Sigmoid colon (tissue), 7 donors: ENCODE measurements around the gene WNK1. TPM values are rescaled to one million over a fixed set of nuclear protein-coding genes. Genes with fewer than 3 reads are reported as not detected.

Experiments
- DNase-seq: peaks from one replicate; pipeline ENCODE4 v3.0.0-alpha.2; 2019
- H3K27ac ChIP-seq, 4 donors: fragments of 200-600 bp; sonication (generic); one replicate each; pipeline ENCODE4 v1.5.1; 2016 to 2019; ENCODE audit warnings: mild to moderate bottlenecking in 1 of 4
- H3K27me3 ChIP-seq, 3 donors: fragments of 200-600 bp; sonication (generic); one replicate each; pipeline ENCODE4 v1.5.1; 2019; ENCODE audit warnings: mild to moderate bottlenecking in 1 of 3
- H3K36me3 ChIP-seq, 4 donors: fragments of 200-600 bp; sonication (generic); one replicate each; pipeline ENCODE4 v1.5.1; 2016 to 2019
- H3K4me1 ChIP-seq, 4 donors: fragments of 200-600 bp; sonication (generic); one replicate each; pipeline ENCODE4 v1.5.1; 2017 to 2019
- H3K4me3 ChIP-seq, 4 donors: fragments of 200-600 bp; sonication (generic); one replicate each; pipeline ENCODE4 v1.5.1; 2017 to 2019; ENCODE audit warnings: mild to moderate bottlenecking in 2 of 4, moderate library complexity in 1 of 4
- H3K9me3 ChIP-seq, 4 donors: fragments of 200-600 bp in 3 of 4; sonication (generic) in 3 of 4; one replicate each; pipeline versions ENCODE4 v1.5.1 to v1.6.1; 2013 to 2019
- EP300 ChIP-seq, 4 donors: sonication (generic); formaldehyde crosslinking; IDR thresholded peaks; one replicate each; pipeline ENCODE4 v1.6.1; 2017; ENCODE audit warnings: antibody characterized with exemption in 4 of 4
- POLR2A ChIP-seq, 2 donors: fragments of 450-650 bp; IDR thresholded peaks; one replicate each; pipeline ENCODE4 v1.6.1; 2016; ENCODE audit warnings: antibody characterized with exemption in 2 of 2, mild to moderate bottlenecking in 2 of 2, moderate library complexity in 2 of 2
- POLR2AphosphoS5 ChIP-seq, 4 donors: sonication (generic); formaldehyde crosslinking; IDR thresholded peaks; one replicate each; pipeline ENCODE4 v1.6.1; 2017; ENCODE audit warnings: antibody characterized with exemption in 4 of 4
- WGBS, 2 donors: extraction: QIAGEN DNeasy Blood & Tissue Kit; methylation state at CpG; one replicate each; pipeline ENCODE4 v1.1.7; 2013; 5-methylcytosine and 5-hydroxymethylcytosine counted together
- intact Hi-C: fragments of 100-400 bp; cut with DNase I; formaldehyde crosslinking; loops from one replicate; pipeline ENCODE4 v1.15.1; 2023
- polyA plus RNA-seq, 3 donors: library from polyadenylated mRNA; stranded (reverse); fragments of 200-250 nt; gene quantifications; one replicate each; pipeline ENCODE4 v1.2.3, GENCODE V29; 2013
- total RNA-seq, 4 donors: library from RNA; depleted of rRNA; stranded (reverse); fragments of >200 nt; gene quantifications; one replicate each; pipeline ENCODE4 v1.1.0, GENCODE V29; 2016
- TF ChIP-seq, protein P1 (sequence below), 4 experiments: fragments of 450-650 bp in 3 of 4; fragments of 200-600 bp in 1 of 4; IDR thresholded peaks; one replicate each; pipeline ENCODE4 v1.5.1; 2016 to 2019; ENCODE audit warnings: antibody characterized with exemption in 4 of 4, mild to moderate bottlenecking in 3 of 4, moderate library complexity in 2 of 4
- donor health status: healthy with polysubstance abuse.
- donor health status: Bipolar disorder and iron deficiency.
- donor health status: healthy.

WNK1 gene
- total and polyA plus RNA-seq, 7 donors, result 13.2 to 146 (median 73.6) TPM

DNA sequence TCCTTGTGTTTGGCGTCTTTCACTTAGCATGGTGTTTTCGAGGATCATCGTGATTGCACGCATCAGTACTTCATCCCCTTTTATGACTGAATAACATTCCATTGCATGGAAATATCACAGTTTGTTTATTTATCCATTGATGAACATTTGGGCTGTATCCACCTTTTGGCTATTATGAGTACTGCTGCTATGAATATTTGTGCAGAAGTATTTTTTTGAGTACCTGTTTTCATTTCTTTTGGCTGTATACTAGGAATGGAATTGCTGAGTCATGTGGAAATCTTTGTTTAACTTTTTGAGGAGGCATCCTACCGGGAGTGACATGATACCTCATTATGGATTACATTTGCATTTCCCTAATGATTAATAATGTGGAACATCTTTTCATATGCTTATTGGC lies 66.4 kb downstream of the WNK1 start:
- H3K9me3 ChIP-seq, result no peaks in the 10 kb centered on the region
- H3K27ac ChIP-seq, result peak overlapping the region in 3 of 4 donors; percentile 4 to 46 (median 30)
- intact Hi-C loops, result loop anchor here (5.0 to 10.0 kb wide), 3 partner anchors 39 to 274 kb away; no protein-coding TSS in a partner anchor
- TF ChIP-seq, protein P1, sequence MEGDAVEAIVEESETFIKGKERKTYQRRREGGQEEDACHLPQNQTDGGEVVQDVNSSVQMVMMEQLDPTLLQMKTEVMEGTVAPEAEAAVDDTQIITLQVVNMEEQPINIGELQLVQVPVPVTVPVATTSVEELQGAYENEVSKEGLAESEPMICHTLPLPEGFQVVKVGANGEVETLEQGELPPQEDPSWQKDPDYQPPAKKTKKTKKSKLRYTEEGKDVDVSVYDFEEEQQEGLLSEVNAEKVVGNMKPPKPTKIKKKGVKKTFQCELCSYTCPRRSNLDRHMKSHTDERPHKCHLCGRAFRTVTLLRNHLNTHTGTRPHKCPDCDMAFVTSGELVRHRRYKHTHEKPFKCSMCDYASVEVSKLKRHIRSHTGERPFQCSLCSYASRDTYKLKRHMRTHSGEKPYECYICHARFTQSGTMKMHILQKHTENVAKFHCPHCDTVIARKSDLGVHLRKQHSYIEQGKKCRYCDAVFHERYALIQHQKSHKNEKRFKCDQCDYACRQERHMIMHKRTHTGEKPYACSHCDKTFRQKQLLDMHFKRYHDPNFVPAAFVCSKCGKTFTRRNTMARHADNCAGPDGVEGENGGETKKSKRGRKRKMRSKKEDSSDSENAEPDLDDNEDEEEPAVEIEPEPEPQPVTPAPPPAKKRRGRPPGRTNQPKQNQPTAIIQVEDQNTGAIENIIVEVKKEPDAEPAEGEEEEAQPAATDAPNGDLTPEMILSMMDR (IDR thresholded peaks at IDR 0.05), result peak in 1 of 4 experiments; percentile 12
- no peak for TF ChIP-seq POLR2AphosphoS5 (IDR thresholded peaks at IDR 0.05)
- DNase-seq, result no peak
- H3K4me3 ChIP-seq, result no peak overlapping the region
- no peaks in the 10 kb centered on the region for H3K27me3 ChIP-seq
- H3K4me1 ChIP-seq, result peaks cover 0 to 33% (median 14%) of the 10 kb centered on the region in 4 donors
- WGBS, 2 donors, result 85 to 86% methylated on average over 5 of the region's 5 CpGs
- peaks cover 0 to 11% (median 2%) of the 10 kb centered on the region in 4 donors for H3K36me3 ChIP-seq

DNA sequence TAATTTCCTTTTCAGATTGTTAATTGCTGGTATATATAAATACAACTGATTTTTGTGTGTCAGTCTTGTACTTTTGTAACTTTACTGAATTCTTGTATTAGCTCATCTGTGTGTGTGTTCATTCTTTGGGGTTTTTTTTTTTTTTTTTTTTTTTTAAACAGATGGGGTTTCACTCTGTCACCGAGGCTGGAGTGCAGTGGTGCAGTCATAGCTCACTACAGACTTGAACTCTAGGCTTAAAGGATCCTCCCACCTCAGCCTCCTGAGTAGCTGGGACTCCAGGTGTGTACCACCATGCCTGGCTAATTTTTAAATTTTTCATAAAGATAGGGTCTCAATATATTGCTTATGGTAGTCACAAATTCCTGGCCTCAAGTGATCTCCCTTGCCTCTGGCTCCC lies 68.0 kb downstream of the WNK1 start:
- H3K4me3 ChIP-seq, result no peak overlapping the region
- H3K36me3 ChIP-seq, result peaks cover 0 to under 1% (median 0%) of the 10 kb centered on the region in 4 donors
- no peak overlapping the region for H3K27ac ChIP-seq
- peaks cover 0 to 28% (median 14%) of the 10 kb centered on the region in 4 donors for H3K4me1 ChIP-seq
- TF ChIP-seq POLR2AphosphoS5 (IDR thresholded peaks at IDR 0.05) (no peak), POLR2A (IDR thresholded peaks at IDR 0.05) (no peak), EP300 (IDR thresholded peaks at IDR 0.05) (no peak)
- TF ChIP-seq, protein P1 (IDR thresholded peaks at IDR 0.05), result no peak
- WGBS, 2 donors, result 68 to 89% methylated on average over 1 of the region's 1 CpG
- no peak for DNase-seq
- no peaks in the 10 kb centered on the region for H3K27me3 ChIP-seq
- intact Hi-C loops, result loop anchor here (2.0 kb wide), 1 partner anchor 128 kb away; the partner anchor contains the start of gene RAD52
- H3K9me3 ChIP-seq, result no peaks in the 10 kb centered on the region

DNA sequence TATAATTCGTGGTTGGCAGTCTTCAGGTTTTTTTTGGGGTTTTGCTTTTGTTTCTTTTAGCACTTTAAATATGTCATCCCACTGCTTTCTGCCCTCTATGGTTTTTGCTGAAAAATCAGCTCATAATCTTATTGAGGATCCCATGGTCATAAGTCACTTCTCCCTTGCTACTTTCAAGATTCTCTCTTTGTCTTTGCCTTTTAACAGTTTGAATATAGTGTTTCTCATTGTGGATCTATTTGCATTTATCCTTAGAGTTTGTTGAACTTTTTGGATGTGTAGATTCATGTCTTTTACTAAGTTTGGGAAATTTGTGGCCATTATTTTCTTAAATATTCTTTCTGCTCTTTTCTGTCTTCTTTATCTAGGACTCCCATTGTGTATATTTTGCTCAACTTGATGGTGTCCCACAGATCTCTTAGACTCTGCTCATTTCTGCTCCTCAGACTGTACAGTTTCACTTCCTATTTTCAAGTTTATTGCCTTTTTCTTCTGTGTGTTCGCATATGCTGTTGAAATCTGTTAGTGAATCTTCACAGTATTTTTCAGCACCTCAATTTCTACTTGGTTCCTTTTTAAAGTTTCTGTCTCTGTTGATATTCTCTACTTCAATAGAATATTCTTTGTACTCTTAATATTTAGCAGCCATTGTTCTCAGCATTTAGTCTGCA lies 70.8 kb downstream of the WNK1 start:
- no peaks in the 10 kb centered on the region for H3K27me3 ChIP-seq
- intact Hi-C loops, result no loop called here
- 70 to 82% methylated on average over 2 of the region's 2 CpGs for WGBS, 2 donors
- no peak for DNase-seq
- no peak overlapping the region for H3K4me3 ChIP-seq
- H3K9me3 ChIP-seq, result no peaks in the 10 kb centered on the region
- peaks cover 0 to 19% (median 10%) of the 10 kb centered on the region in 4 donors for H3K4me1 ChIP-seq
- TF ChIP-seq EP300 (IDR thresholded peaks at IDR 0.05), result no peak
- no peak for TF ChIP-seq POLR2AphosphoS5 (IDR thresholded peaks at IDR 0.05)
- TF ChIP-seq POLR2A (IDR thresholded peaks at IDR 0.05), result no peak
- TF ChIP-seq, protein P1 (IDR thresholded peaks at IDR 0.05), result no peak
- peaks cover 0 to 13% (median 4%) of the 10 kb centered on the region in 4 donors for H3K36me3 ChIP-seq
- no peak overlapping the region for H3K27ac ChIP-seq

DNA sequence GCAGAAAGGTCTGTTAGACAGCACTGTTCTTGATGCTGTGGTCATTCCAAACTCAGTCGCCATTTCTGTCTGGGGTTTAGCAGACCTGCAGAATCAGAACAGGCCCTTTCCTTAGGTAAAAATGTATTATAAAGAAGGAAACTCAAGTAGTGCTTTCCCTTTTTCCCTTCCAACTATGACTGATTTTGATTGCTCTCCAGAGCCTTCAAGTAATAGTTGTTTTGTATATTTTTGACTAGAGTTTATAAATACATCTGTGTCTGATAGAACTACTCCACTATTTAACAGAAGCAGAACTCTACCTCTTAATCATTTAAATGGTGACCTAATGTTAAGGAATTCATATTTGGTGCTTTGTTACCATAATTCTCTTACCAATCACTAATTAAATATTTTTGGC lies 74.0 kb downstream of the WNK1 start:
- WGBS, 2 donors, result 97% methylated on average over 1 of the region's 1 CpG
- peaks cover 0 to 12% (median 4%) of the 10 kb centered on the region in 4 donors for H3K4me1 ChIP-seq

More for the DNA sequence above, 74.0 kb downstream of the WNK1 start:
- Histone ChIP-seq H3K36me3 (peaks cover 0 to 43% (median 6%) of the 10 kb centered on the region in 4 donors), H3K9me3 (no peaks in the 10 kb centered on the region), H3K4me3 (no peak overlapping the region), H3K27ac (no peak overlapping the region), H3K27me3 (no peaks in the 10 kb centered on the region)
- DNase-seq, result no peak
- no peak for TF ChIP-seq EP300 (IDR thresholded peaks at IDR 0.05)
- TF ChIP-seq, protein P1 (IDR thresholded peaks at IDR 0.05), result no peak
- no peak for TF ChIP-seq POLR2A (IDR thresholded peaks at IDR 0.05)
- no peak for TF ChIP-seq POLR2AphosphoS5 (IDR thresholded peaks at IDR 0.05)
- intact Hi-C loops, result no loop called here
